Measurements from ENCODE around the gene HAP1.
A peak's percentile ranks its signal among the peaks of the same experiment; 100 is the strongest.
"Not testable (repeated sequence)": the region's sequence is repeated elsewhere in the genome, so short reads cannot be mapped to it uniquely, and the experiment has no call there.

The HAP1 gene

DNA sequence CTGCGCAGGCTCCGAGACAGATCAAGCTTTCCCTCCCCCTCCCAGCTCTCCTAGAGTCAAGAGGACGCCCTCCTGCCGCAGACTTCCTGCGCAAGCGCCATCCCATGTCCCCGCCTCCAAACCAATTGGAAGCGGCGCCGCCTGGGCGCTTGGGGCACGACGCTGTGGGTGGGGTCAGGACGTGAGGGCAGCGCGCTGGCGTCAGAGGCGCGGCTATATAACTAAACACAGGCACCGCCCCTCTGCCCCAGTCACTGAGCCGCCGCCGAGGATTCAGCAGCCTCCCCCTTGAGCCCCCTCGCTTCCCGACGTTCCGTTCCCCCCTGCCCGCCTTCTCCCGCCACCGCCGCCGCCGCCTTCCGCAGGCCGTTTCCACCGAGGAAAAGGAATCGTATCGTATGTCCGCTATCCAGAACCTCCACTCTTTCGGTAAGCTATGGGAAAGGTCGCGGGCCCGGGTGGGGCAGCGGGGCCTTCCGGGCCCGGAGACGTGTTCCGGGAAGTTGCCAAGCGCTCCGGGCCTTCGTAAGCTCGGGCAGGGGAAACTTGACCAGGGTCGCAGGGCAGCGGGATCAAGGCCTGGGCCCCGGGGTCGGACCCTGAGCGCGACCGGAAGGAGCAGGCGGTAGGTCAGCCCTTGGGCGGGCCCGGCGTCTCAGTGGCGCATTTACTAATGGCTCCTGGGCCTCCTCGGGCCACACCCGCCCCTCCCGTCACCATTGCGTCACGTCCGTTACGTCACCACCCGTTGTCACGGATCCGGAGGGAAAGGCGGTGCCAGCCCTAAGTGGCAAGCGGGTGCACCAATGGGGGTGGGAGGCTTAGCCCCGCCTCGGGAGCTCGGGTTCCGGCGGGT, 45.6 kb downstream of the HAP1 start, which contains the start of gene EIF1:
Gene EIF1, plus strand, starts transcription at position 245 of the 856 bp plus-strand sequence. Its CDS starts 154 bp downstream, at position 399.
- peak; percentile 100 for DNase-seq

DNA sequence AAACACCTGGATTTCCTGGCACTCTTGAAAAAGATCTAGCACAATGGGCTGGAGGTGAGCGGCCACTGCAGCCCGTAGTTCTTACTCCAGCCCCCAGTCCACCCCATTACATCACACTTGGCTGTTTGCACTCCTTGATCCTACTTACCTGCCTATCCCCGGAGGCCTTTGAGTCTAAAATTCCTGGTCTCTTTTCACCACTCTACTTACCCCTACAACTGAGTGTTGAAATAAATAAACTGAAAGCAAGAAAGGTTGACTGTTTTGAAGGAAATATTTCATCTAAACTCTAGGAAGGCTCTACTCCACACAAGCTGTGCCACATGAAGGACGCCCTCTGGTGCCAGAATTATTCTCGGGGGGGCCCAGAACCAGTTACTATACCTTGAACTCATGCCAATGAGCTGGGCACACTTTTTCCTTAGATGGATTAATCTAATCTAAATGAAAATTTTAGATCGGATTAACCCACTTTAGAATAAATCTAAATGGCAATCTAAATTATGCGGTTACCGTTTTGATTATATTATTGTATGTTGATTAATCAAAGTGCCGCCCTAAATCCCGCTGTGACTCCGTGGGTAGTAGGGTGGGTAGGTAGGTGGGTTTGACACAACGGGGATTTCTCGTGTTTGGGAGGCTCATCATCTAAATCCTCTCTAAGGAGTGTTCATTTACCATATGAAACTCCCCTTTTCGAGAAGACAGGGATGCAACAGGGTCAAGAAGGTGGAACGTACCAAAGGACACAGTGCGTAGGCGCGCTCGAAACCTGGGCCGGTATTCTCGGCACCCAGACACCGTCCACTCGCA, 46.4 kb downstream of the HAP1 start:
- DNase-seq = peak; percentile 59

DNA sequence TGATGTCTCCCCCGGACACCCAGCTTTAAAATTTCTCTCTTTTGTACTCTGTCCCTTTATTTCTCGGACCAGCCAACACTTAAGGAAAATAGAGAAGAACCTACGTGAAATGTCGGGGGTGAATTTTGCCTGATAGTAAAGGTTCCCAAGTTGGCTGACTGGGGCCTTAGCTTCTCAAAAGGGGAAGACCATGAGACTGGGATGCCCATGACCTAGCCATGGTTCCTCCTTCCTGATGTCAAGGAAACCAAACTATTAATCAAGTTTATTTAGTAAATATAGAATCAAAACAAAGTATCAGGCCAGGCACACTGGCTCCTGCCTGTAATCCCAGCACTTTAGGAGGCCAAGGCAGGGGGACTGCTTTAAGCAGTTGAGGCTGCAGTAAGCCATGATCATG, 48.2 kb downstream of the HAP1 start:
- no peak for DNase-seq

DNA sequence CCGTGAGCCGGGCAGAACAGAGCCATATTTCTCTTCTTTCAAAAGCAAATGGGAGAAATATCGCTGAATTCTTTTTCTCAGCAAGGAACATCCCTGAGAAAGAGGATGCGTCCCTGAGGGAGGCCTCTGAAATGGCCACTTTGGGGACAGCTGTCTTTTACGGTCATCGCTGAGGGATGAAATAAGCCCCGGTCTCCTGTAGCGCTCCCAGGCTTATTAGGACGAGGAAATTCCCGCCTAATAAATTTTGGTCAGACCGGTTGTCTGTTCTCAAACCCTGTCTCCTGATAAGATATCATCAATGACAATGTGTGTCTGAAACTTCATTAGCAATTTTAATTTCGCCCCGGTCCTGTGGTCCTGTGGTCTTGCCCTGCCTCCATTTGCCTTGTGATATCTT, 48.7 kb downstream of the HAP1 start:
- DNase-seq = not testable (repeated sequence)

DNA sequence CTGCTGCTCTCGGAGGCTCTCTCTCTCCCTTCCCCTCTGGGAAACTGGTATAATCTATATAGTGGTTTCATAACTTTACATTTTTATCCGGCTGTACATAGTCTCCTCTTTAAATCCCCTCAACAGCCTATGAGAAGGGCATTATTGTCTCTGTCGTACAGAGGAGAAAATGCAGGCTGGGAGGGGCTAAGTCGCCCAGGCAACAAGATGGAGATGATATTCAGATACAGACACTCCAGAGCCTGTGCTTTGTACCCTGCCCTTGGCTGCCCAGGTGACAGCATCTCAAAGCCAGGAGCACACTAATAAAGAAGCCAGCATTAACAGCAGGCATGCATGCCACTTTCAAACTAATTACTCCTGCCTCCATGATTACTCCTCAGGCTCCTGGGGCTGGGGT, 50.4 kb downstream of the HAP1 start:
- DNase-seq = no peak

DNA sequence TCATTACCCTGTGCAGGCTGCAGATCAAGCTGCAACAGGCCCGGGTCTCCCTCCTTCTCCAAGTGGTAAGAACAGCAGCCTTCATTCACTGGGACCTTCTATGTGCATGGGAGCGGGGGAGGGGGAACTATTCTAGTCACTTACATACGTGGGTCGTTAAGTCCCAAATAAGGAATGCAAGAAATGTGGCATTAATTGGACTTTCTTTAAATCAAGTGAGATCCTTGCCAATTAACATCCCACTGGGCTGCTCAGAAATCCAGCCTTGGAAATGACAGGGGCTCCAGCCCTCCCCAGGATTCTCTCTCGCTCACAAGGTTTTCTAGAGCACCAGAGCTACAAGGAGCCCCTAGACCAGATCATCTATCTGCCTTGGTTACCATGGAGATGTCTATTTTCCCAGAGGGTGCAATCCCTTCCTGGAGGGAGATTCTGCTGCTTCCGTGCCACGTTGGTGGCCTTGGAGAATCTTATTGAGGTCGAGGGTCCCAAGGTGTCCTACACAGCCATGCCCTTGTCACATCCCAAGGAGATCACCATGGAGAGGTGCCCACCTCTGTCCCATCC, 50.9 kb downstream of the HAP1 start:
- no peak for DNase-seq

DNA sequence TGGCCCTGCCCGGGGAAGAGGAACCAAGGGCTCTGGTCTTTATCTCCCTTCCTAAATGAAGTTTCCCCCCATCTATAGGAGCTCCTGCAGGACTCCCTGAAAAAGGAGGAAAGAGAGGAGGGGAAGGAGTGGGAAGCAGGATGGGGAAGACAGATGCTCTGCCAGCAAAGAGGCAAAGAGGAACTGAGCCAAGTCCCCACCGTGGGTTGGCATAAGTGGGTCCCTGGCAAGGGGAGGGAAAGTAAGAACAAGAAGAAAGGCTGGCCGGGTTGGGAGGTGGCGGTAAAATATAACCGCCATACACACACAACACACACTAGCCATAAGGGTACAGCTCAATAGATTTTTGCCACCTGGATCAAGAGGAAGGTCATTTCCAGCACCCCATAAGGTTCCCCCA, 51.8 kb downstream of the HAP1 start:
- no peak for DNase-seq

DNA sequence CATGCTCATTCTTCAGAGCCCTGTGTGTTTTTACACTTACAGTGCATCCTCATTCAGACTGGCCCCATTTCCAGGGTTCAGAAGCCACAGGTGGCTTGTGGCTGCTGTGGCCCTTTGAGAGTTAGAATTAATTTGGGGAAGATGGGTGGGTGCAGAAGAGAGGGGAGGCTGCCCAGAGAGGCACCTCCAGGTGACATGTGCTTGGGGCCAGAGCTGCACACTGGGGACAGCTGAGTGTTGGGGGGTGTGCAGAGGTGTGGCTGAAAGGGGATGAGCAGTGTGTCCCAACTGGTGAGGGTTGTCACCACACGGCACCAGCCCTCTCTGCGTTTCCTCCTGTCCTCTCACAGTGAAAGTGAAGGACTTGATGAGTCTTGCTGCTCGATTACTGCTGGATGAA, 52.7 kb downstream of the HAP1 start:
- DNase-seq = no peak

DNA sequence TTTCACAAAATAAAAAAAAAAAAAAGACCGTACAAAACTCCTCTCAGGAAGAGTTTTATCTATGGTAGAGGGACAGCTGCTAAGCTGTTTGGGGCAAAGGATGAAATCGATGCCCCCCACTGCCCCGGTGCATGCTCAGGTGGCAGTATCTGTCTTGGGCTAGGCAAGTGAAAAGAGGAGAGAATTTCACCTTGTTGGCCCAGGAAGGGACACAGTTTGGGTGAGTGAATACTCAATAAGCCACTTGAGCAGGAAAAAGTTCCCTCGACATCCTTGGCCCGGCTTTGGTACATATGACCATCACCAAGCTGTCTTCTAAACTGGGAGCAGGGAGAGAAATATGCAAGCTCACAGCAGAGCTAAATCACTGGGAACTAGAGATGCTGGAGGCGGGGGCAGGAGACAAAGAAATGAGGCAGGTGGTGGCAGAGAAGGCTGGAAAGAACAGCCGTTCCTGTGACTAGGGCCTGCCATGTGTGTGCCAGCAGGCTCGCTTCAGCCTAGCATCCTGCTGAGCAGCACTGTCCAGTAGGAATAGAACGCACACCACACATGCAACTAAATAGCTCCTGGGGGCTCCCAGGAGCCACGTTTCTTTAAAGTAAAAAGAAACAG, 53.9 kb downstream of the HAP1 start:
- DNase-seq = no peak

DNA sequence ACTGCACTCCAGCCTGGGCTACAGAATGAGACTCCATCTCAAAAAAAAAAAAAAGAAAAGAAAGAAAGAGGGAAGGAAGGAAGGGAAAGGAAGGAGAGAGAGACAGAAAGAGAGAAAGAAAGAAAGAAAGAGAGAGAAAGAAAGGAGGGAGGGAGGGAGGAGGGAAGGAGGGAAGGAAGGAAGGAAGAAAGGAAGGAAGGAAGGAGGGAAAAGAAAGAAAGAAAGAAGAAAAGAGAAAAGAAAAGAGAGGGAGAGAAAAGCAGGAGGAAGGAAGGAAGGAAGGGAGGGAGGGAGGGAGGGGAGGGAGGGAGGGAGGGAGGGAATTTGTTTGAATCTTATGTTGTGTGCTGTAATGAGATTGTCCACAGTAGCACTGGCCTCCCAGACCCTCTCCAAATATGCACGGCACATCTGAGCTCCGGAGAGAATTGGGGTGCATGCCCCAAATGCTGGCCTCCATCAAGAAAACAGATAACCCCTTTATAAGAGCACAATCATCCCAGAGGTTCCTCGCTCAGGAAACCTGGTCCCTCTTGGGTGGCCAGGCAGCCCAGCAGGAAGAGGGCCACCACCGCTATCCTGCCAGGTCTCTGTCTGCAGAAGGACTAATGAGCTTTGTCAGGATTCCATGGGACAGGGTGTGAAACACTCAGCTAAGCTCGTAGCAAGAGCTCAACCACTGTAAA, 54.6 kb downstream of the HAP1 start:
- no peak for DNase-seq

DNA sequence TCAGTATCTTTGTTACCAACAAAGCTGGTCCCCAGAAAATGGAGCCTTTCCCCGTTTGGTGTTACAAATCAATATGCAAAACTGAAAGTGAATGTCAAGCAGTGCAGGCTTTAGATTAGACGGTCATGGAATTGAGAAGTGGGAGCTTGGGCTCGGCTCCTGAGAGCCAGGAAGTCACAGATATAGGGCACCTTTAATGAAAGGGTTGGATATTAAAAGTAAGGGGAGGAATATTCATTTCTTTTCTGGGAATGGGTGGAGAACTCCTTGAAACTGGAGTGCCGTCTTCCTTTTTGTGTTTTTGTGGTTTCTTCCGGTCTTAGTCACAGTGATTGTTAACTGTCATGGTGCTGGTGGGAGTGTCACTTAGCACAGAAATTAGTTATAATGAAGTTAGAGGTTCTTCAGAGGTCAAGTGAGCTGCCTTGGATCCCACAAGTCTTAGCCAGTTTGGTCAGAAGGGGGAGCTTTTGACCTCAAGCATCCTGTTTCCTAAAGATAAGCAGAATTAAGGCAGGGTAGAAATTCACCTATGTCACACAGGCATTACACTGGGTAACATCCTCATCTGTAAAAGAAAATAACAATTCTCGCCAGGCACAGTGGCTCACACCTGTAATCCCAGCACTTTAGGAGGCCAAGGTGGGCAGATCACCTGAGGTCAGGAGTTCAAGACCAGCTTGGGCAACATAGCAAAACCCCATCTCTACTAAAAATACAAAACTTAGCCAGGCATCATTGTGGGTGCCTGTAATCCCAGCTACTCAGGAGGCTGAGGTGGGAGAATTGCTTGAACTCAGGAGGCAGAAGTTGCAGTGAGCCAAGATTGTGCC, 55.3 kb downstream of the HAP1 start:
- peak; percentile 62 for DNase-seq

DNA sequence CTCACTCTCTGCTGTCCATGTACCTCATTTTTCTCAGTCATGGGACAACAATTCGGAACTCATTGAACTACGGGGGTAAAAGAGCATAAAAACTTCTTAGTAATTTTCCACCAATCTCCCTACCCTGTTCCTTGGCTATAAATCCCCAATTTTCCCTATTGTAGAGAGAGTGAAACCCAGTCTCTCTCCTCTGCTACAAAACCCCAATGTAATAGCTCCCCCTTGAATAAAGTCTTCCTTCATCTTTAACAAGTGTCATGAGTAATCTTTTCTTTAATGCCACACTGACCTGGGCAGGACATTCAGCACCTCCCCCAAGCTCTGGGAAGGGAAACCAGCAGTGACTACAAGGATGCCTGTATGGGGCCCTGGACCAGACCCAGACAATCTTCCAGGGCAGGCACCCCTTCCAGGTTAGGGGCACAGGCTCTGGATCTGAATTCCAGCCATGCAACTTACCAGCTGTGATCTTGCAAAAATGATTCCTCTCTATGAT, 56.0 kb downstream of the HAP1 start:
- DNase-seq = peak; percentile 42

DNA sequence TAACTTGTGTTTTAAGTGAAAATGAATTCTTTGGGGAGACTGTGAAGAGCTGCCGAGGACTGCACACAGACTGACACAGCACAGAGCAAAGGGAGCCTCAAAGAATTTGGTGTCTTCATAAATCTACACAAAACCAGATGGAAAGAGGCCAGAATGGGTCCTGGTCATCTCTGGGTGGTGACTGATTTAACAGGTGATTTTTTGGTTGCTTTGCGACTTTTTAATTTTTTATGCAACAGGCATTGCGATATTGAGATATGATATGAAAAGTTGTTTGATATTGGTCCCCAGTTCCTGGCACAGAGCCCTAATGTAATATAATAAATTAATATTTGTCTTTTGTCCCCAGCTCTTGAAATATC, 58.4 kb downstream of the HAP1 start:
- DNase-seq = no peak

DNA sequence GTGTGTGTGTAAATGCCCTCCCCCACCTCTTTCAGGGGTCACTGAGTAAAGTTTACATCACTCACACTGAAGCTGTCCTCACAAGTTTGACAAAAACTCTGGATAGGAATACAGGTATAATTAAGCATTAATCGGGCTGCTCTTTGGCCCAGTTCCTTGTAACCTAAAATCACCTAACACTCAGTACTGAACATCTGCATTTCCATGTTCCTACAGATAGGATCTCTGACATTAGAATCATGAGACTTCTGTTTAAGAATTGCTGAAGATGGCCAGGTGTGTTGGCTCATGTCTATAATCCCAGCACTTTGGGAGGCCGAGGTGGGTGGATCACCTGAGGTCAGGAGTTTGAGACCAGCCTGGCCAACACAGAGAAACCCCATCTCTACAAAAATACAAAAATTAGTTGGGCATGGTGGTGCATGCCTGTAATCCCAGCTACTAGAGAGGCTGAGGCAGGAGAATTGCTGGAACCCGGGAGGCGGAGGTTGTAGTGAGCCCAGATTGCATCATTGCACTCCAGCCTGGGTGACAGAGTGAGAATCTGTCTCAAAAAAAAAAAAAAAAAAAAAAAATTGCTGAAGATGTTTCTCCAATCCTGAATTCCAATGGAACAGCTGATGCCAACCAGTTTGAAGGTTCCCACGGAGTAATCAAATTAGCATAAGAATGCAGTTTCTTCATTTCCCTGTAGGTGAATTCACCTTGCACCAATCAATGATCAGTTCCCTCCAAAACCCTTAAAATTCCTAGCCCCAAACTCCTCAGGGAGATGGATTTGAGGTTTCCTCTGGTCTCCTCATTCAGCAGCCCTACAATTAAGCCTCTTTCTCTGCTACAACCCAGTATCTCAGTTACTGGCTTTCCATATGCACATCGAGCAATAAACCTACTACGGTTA, 59.0 kb downstream of the HAP1 start:
- DNase-seq = not testable (repeated sequence)
